CD14-positive monocyte (primary cell): Measurements from ENCODE around the gene ALOX12B. TPM values are rescaled to one million over a fixed set of nuclear protein-coding genes. Genes with fewer than 3 reads are reported as not detected.

Source experiments
- DNase-seq, 3 donors: peaks; one replicate each; pipeline ENCODE4 v3.0.0-alpha.2; 2011 to 2022
- H2AFZ ChIP-seq: 2 replicates; pipeline ENCODE4 v1.6.0; 2012; ENCODE audit warnings: mild to moderate bottlenecking, low read depth, low read length, inconsistent platforms; ENCODE audit not compliant: insufficient read depth, poor library complexity, severe bottlenecking
- H3K27ac ChIP-seq, 2 donors: 1 replicate in 1 of 2; 2 replicates in 1 of 2; pipeline ENCODE4 v1.5.1; 2012 to 2013; ENCODE audit warnings: low read length in 2 of 2, control low read depth in 1 of 2, inconsistent platforms in 1 of 2, low read depth in 1 of 2, mild to moderate bottlenecking in 1 of 2
- H3K27me3 ChIP-seq, 2 donors: one replicate each; pipeline versions ENCODE4 v1.6.0 to v1.6.1; 2011 to 2013; ENCODE audit warnings: low read length in 2 of 2; ENCODE audit not compliant: control insufficient read depth in 2 of 2, insufficient read depth in 2 of 2
- H3K36me3 ChIP-seq, 2 donors: replicated peaks in 1 of 2; 1 replicate in 1 of 2; 2 replicates in 1 of 2; pipeline versions ENCODE4 v1.5.1 to v1.6.1; 2012 to 2013; ENCODE audit warnings: low read length in 2 of 2, control low read depth in 1 of 2, inconsistent platforms in 1 of 2, mild to moderate bottlenecking in 1 of 2; ENCODE audit not compliant: insufficient read depth in 2 of 2, control insufficient read depth in 1 of 2
- H3K4me1 ChIP-seq, 2 donors: 1 replicate in 1 of 2; 2 replicates in 1 of 2; pipeline versions ENCODE4 v1.5.1 to v1.6.1; 2012 to 2013; ENCODE audit warnings: low read length in 2 of 2, control low read depth in 1 of 2, inconsistent platforms in 1 of 2, mild to moderate bottlenecking in 1 of 2, moderate library complexity in 1 of 2; ENCODE audit not compliant: insufficient read depth in 2 of 2, control insufficient read depth in 1 of 2
- H3K4me2 ChIP-seq: replicated peaks from 2 replicates; pipeline ENCODE3; 2012; ENCODE audit warnings: low read length, moderate library complexity, mild to moderate bottlenecking; ENCODE audit not compliant: poor library complexity, severe bottlenecking; ENCODE audit errors: extremely low read depth
- H3K4me3 ChIP-seq, 3 experiments: fragments of 200-600 bp in 1 of 3; sonication (generic) in 1 of 3; replicated peaks in 1 of 3; 1 replicate in 2 of 3; 2 replicates in 1 of 3; pipeline ENCODE4 v1.5.1; 2011 to 2013; ENCODE audit warnings: low read length in 3 of 3, mild to moderate bottlenecking in 3 of 3, control low read depth in 2 of 3, low read depth in 2 of 3, inconsistent platforms in 1 of 3, moderate library complexity in 1 of 3
- H3K79me2 ChIP-seq: 2 replicates; pipeline ENCODE4 v1.6.0; 2012; ENCODE audit warnings: mild to moderate bottlenecking, control low read depth, inconsistent platforms, low read length, moderate library complexity; ENCODE audit not compliant: insufficient read depth
- H3K9ac ChIP-seq: 2 replicates; pipeline ENCODE4 v1.6.0; 2017; ENCODE audit warnings: low read length, mild to moderate bottlenecking; ENCODE audit not compliant: insufficient read depth, poor library complexity, severe bottlenecking
- H3K9me3 ChIP-seq, 2 donors: replicated peaks in 1 of 2; 1 replicate in 1 of 2; 2 replicates in 1 of 2; pipeline versions ENCODE4 v1.5.1 to v1.6.1; 2012 to 2013; ENCODE audit warnings: low read length in 2 of 2, control low read depth in 1 of 2; ENCODE audit not compliant: control insufficient read depth in 1 of 2, insufficient read depth in 1 of 2
- H4K20me1 ChIP-seq: 2 replicates; pipeline ENCODE4 v1.6.0; 2012; ENCODE audit warnings: mild to moderate bottlenecking, low read length, control low read depth, moderate library complexity; ENCODE audit not compliant: insufficient read depth
- H3K27ac Mint-ChIP-seq, 7 donors: one replicate each; pipeline ENCODE4 v1.8.0; 2020; ENCODE audit warnings: mild to moderate bottlenecking in 7 of 7, mixed read lengths in 7 of 7, moderate library complexity in 6 of 7, inconsistent platforms in 2 of 7
- H3K27me3 Mint-ChIP-seq, 3 donors: one replicate each; pipeline ENCODE4 v1.8.0; 2021 to 2022; ENCODE audit warnings: low read depth in 3 of 3, mild to moderate bottlenecking in 3 of 3, mixed read lengths in 3 of 3, moderate library complexity in 3 of 3, inconsistent platforms in 1 of 3
- H3K36me3 Mint-ChIP-seq, 2 donors: one replicate each; pipeline ENCODE4 v1.8.0; 2020; ENCODE audit warnings: mixed read lengths in 2 of 2, inconsistent platforms in 1 of 2, mild to moderate bottlenecking in 1 of 2
- H3K4me1 Mint-ChIP-seq: one replicate; pipeline ENCODE4 v1.8.0; 2020; ENCODE audit warnings: mild to moderate bottlenecking, mixed read lengths
- H3K4me3 Mint-ChIP-seq, 2 donors: one replicate each; pipeline ENCODE4 v1.8.0; 2020; ENCODE audit warnings: mild to moderate bottlenecking in 2 of 2, mixed read lengths in 2 of 2, moderate library complexity in 1 of 2
- H3K9me3 Mint-ChIP-seq, 7 donors: one replicate each; pipeline ENCODE4 v1.8.0; 2020 to 2022; ENCODE audit warnings: mixed read lengths in 7 of 7, mild to moderate bottlenecking in 6 of 7, moderate library complexity in 6 of 7, inconsistent platforms in 2 of 7
- WGBS: methylation state at CpG from one replicate; pipeline ENCODE4 v1.1.5; 2013; ENCODE audit warnings: missing lambda C conversion rate; ENCODE audit not compliant: insufficient coverage; 5-methylcytosine and 5-hydroxymethylcytosine counted together
- intact Hi-C, 2 donors: fragments of 100-400 bp; cut with micrococcal nuclease; formaldehyde crosslinking; loops; one replicate each; pipeline versions ENCODE4 v1.15.0 to v1.15.1; 2023
- polyA plus RNA-seq, 3 donors: library from polyadenylated mRNA; depleted of rRNA in 1 of 3; unstranded in 2 of 3; stranded (reverse) in 1 of 3; fragments of 300-500 nt in 2 of 3; fragments of >200 nt in 1 of 3; fragmentation: Illumina TruSeq in 2 of 3; gene quantifications; 1 replicate in 2 of 3; 2 replicates in 1 of 3; pipeline ENCODE4 v1.2.3, GENCODE V29; 2012 to 2021
- TF ChIP-seq, protein P1 (sequence below): fragments of 200-600 bp; IDR thresholded peaks from one replicate; pipeline ENCODE4 v1.8.0; 2022; ENCODE audit warnings: antibody characterized with exemption, mild to moderate bottlenecking

The ALOX12B gene
- polyA plus RNA-seq, 3 donors, result not detected

DNA sequence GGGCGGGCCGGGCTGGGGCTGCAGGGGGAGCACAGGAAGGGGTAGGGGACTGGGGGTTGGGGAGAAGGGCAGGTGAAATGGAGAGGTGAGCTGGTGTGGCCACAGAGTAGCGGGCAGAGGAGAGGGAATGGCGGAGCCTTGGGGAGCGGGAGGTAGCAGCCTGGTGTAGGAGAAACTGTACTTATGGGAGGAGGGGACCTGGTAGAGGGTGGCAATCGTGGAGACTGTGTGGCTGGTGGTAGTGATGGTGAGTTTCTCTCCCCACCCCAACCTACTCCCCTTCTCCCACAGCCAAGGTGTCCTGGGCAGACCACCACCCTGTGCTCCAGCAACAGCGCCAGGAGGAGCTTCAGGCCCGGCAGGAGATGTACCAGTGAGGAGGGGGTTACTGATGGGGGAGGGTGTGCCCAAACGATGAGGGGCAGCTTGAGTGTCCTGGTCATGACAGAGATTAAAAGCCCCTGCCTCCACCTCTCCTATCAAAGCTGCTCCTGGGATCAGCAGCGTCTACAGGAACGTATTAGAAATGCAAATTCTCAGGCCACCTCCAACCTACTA, 47.8 kb downstream of the ALOX12B start:
- Histone ChIP-seq H3K9me3 (no peaks in the 10 kb centered on the region), H3K9ac (peak overlapping the region; percentile 31), H3K79me2 (peaks cover 5% of the 10 kb centered on the region), H3K36me3 (no peaks in the 10 kb centered on the region), H2AFZ (peak overlapping the region; percentile 92), H3K4me2 (peak overlapping the region; percentile 61), H3K27me3 (no peaks in the 10 kb centered on the region), H3K4me1 (peaks cover 44 to 50% of the 10 kb centered on the region in 2 donors), H3K27ac (no peak overlapping the region), H4K20me1 (no peaks in the 10 kb centered on the region), H3K4me3 (peak overlapping the region; percentile 10 to 74 (median 37))
- H3K27me3 Mint-ChIP-seq, result peaks cover 3 to 4% (median 3%) of the 10 kb centered on the region in 3 donors
- intact Hi-C loops, result loop anchor here (2.0 to 5.0 kb wide), 3 partner anchors 23 to 127 kb away; partner anchors contain the start of gene GUCY2D (in 1 of the 2)
- peak overlapping the region in 4 of 7 donors; percentile 5 to 78 (median 28) for H3K27ac Mint-ChIP-seq
- peak in 1 of 3 donors; percentile 2 for DNase-seq
- 0% methylated on average over 1 of the region's 11 CpGs for WGBS
- H3K4me3 Mint-ChIP-seq, result peak overlapping the region; percentile 68 to 85
- H3K36me3 Mint-ChIP-seq, result peaks cover 6% of the 10 kb centered on the region in 2 donors
- peaks cover 0 to 3% (median 0%) of the 10 kb centered on the region in 7 donors for H3K9me3 Mint-ChIP-seq
- TF ChIP-seq, protein P1, sequence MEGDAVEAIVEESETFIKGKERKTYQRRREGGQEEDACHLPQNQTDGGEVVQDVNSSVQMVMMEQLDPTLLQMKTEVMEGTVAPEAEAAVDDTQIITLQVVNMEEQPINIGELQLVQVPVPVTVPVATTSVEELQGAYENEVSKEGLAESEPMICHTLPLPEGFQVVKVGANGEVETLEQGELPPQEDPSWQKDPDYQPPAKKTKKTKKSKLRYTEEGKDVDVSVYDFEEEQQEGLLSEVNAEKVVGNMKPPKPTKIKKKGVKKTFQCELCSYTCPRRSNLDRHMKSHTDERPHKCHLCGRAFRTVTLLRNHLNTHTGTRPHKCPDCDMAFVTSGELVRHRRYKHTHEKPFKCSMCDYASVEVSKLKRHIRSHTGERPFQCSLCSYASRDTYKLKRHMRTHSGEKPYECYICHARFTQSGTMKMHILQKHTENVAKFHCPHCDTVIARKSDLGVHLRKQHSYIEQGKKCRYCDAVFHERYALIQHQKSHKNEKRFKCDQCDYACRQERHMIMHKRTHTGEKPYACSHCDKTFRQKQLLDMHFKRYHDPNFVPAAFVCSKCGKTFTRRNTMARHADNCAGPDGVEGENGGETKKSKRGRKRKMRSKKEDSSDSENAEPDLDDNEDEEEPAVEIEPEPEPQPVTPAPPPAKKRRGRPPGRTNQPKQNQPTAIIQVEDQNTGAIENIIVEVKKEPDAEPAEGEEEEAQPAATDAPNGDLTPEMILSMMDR, result no peak
- peaks cover 53% of the 10 kb centered on the region for H3K4me1 Mint-ChIP-seq

- intact Hi-C loops, result loop anchor here in 1 of 2 donors (5.0 kb wide), 1 partner anchor 127 kb away; no protein-coding TSS in a partner anchor
- Mint-ChIP-seq H3K27ac (peak within 1 kb of the TSS in 4 of 7 donors; percentile 46 to 78 (median 60)), H3K4me1 (peaks cover 52% of the 10 kb centered on the region), H3K4me3 (peak within 1 kb of the TSS; percentile 79 to 85), H3K36me3 (peaks cover 6% of the 10 kb centered on the region in 2 donors), H3K9me3 (peaks cover 0 to 3% (median 0%) of the 10 kb centered on the region in 7 donors), H3K27me3 (peaks cover 3 to 4% (median 3%) of the 10 kb centered on the region in 3 donors)
- peaks cover 5% of the 10 kb centered on the region for H3K79me2 ChIP-seq
- H3K4me2 ChIP-seq, result peak within 1 kb of the TSS; percentile 61
- no peaks in the 10 kb centered on the region for H3K36me3 ChIP-seq
- WGBS, result 7% methylated on average over 23 of the region's 37 CpGs
- DNase-seq, result peak in 1 of 3 donors; percentile 40
- H2AFZ ChIP-seq, result peak within 1 kb of the TSS; percentile 92
- no peaks in the 10 kb centered on the region for H4K20me1 ChIP-seq
- H3K9me3 ChIP-seq, result no peaks in the 10 kb centered on the region
- H3K4me1 ChIP-seq, result peaks cover 44 to 50% of the 10 kb centered on the region in 2 donors
- TF ChIP-seq, protein P1, result no peak
- no peak within 1 kb of the TSS for H3K27ac ChIP-seq
- peak within 1 kb of the TSS; percentile 31 for H3K9ac ChIP-seq
- H3K4me3 ChIP-seq, result peak within 1 kb of the TSS; percentile 10 to 74 (median 37)
- no peaks in the 10 kb centered on the region for H3K27me3 ChIP-seq
Observed at GRCh38 chr17:8038954-8039610, 48.4 kb downstream of the ALOX12B start, which contains the start of gene ALOX15B. ALOX15B (plus strand) TSS chr17:8039059; CDS start chr17:8039156, 97 bp downstream.
